H1 (cell line): ENCODE data around the gene KCNJ5. TPM values are rescaled to one million over a fixed set of nuclear protein-coding genes. Genes with fewer than 3 reads are reported as not detected.

ENCODE experiments used
- CTCF ChIA-PET: fragments of 300-600 bp; sonication (Branson Sonifier 250); formaldehyde crosslinking; loops from one replicate; lab custom pipeline; 2021; ENCODE audit not compliant: partially characterized antibody; lab: Charles Lee
- POLR2A ChIA-PET: fragments of 300-600 bp; sonication (Branson Sonifier 250); formaldehyde crosslinking; loops from one replicate; lab custom pipeline; 2021; ENCODE audit warnings: inconsistent platforms; ENCODE audit not compliant: partially characterized antibody; lab: Charles Lee
- DNase-seq, 2 experiments: peaks; one replicate each; pipeline versions ENCODE4 v3.0.0 to v3.0.0-alpha.2; 2010 to 2022; ENCODE audit warnings: low spot score in 2 of 2, low read depth in 1 of 2, mixed read lengths in 1 of 2
- FAIRE-seq: peaks from 2 replicates; lab custom pipeline; 2011; peaks lifted over from hg19 to GRCh38; lab: Jason Lieb, UNC
- H2AFZ ChIP-seq: 2 replicates; pipeline ENCODE4 v1.8.1; 2012; ENCODE audit warnings: low read length, inconsistent platforms
- H2AK5ac ChIP-seq: 2 replicates; pipeline ENCODE4 v1.6.1; 2013; ENCODE audit warnings: low read depth, low read length
- H2BK120ac ChIP-seq: replicated peaks from 2 replicates; pipeline ENCODE3; 2013; ENCODE audit warnings: low read depth, low read length, inconsistent platforms
- H2BK12ac ChIP-seq: 2 replicates; pipeline ENCODE4 v1.6.1; 2013; ENCODE audit warnings: low read depth, low read length
- H2BK15ac ChIP-seq: 2 replicates; pipeline ENCODE4 v1.6.1; 2013; ENCODE audit warnings: low read length
- H2BK20ac ChIP-seq: 2 replicates; pipeline ENCODE4 v1.6.1; 2013; ENCODE audit warnings: low read length
- H2BK5ac ChIP-seq: 2 replicates; pipeline ENCODE4 v1.6.1; 2013; ENCODE audit warnings: low read depth, low read length
- H3K14ac ChIP-seq: 2 replicates; pipeline ENCODE4 v1.6.1; 2013; ENCODE audit warnings: inconsistent platforms; ENCODE audit not compliant: insufficient read length
- H3K18ac ChIP-seq: 2 replicates; pipeline ENCODE4 v1.6.1; 2013; ENCODE audit warnings: low read length; ENCODE audit errors: extremely low read depth
- H3K23ac ChIP-seq: 2 replicates; pipeline ENCODE4 v1.6.1; 2013; ENCODE audit warnings: inconsistent platforms; ENCODE audit not compliant: insufficient read length
- H3K23me2 ChIP-seq: 2 replicates; pipeline ENCODE4 v1.6.1; 2013; ENCODE audit warnings: low read depth, low read length
- H3K27ac ChIP-seq: 2 replicates; pipeline ENCODE4 v1.6.1; 2011; ENCODE audit warnings: low read depth, low read length, inconsistent platforms
- H3K27me3 ChIP-seq, 4 experiments: replicated peaks in 1 of 4; 1 replicate in 1 of 4; 2 replicates in 3 of 4; pipeline versions ENCODE4 v1.6.1 to v1.8.1; 2011 to 2013; ENCODE audit warnings: low read length in 3 of 4, mild to moderate bottlenecking in 3 of 4, inconsistent platforms in 2 of 4, mixed read lengths in 2 of 4, moderate library complexity in 1 of 4; ENCODE audit not compliant: control insufficient read depth in 3 of 4, insufficient read depth in 3 of 4; ENCODE audit errors: extremely low read depth in 1 of 4
- H3K36me3 ChIP-seq, 4 experiments: 2 replicates each; pipeline versions ENCODE4 v1.6.1 to v1.8.1; 2011 to 2013; ENCODE audit warnings: mild to moderate bottlenecking in 4 of 4, low read length in 3 of 4, moderate library complexity in 2 of 4, control low read depth in 1 of 4, inconsistent platforms in 1 of 4; ENCODE audit not compliant: insufficient read depth in 4 of 4, control insufficient read depth in 2 of 4
- H3K4ac ChIP-seq: replicated peaks from 2 replicates; pipeline ENCODE3; 2013; ENCODE audit warnings: low read length, low read depth, mixed read lengths, inconsistent platforms; ENCODE audit not compliant: insufficient read length
- H3K4me1 ChIP-seq, 4 experiments: replicated peaks in 1 of 4; 1 replicate in 1 of 4; 2 replicates in 3 of 4; pipeline versions ENCODE4 v1.6.1 to v1.8.1; 2011 to 2013; ENCODE audit warnings: low read length in 3 of 4, inconsistent platforms in 2 of 4, mixed read lengths in 1 of 4; ENCODE audit not compliant: insufficient read depth in 4 of 4, control insufficient read depth in 3 of 4
- H3K4me2 ChIP-seq, 2 experiments: 2 replicates each; pipeline versions ENCODE4 v1.6.1 to v1.8.1; 2011 to 2013; ENCODE audit warnings: low read depth in 2 of 2, low read length in 2 of 2, control low read depth in 1 of 2, inconsistent platforms in 1 of 2, mild to moderate bottlenecking in 1 of 2; ENCODE audit not compliant: insufficient read depth in 1 of 2
- H3K4me3 ChIP-seq, 4 experiments: fragments of 200-600, 300-600 bp in 1 of 4; sonication (generic), shearing (Covaris generic), sonication (Bioruptor Twin) in 1 of 4; 2 replicates each; pipeline versions ENCODE4 v1.5.1 to v1.8.1; 2011 to 2016; ENCODE audit warnings: low read length in 4 of 4, low read depth in 3 of 4, control low read depth in 2 of 4, inconsistent platforms in 2 of 4, mild to moderate bottlenecking in 2 of 4, mixed read lengths in 1 of 4, moderate library complexity in 1 of 4; ENCODE audit not compliant: insufficient read depth in 2 of 4; ENCODE audit errors: extremely low read depth in 1 of 4
- H3K56ac ChIP-seq: replicated peaks from 2 replicates; pipeline ENCODE3; 2013; ENCODE audit warnings: low read depth, mild to moderate bottlenecking, mixed read lengths, low read length, inconsistent platforms; ENCODE audit not compliant: insufficient read length
- H3K79me1 ChIP-seq: 2 replicates; pipeline ENCODE4 v1.6.1; 2013; ENCODE audit warnings: low read depth, low read length, control low read depth
- H3K79me2 ChIP-seq, 2 experiments: 2 replicates each; pipeline versions ENCODE4 v1.6.1 to v1.8.1; 2012 to 2013; ENCODE audit warnings: low read length in 2 of 2, mild to moderate bottlenecking in 2 of 2, inconsistent platforms in 1 of 2; ENCODE audit not compliant: insufficient read depth in 2 of 2, control insufficient read depth in 1 of 2
- H3K9ac ChIP-seq, 4 experiments: replicated peaks in 1 of 4; 1 replicate in 1 of 4; 2 replicates in 3 of 4; pipeline versions ENCODE4 v1.6.1 to v1.8.1; 2011 to 2013; ENCODE audit warnings: low read depth in 3 of 4, low read length in 3 of 4, control low read depth in 2 of 4, mild to moderate bottlenecking in 2 of 4, moderate library complexity in 2 of 4, inconsistent platforms in 1 of 4; ENCODE audit errors: extremely low read depth in 1 of 4
- H3K9me3 ChIP-seq, 2 experiments: 2 replicates each; pipeline versions ENCODE4 v1.6.1 to v1.8.1; 2012 to 2013; ENCODE audit warnings: mild to moderate bottlenecking in 2 of 2, moderate library complexity in 2 of 2, control low read depth in 1 of 2, inconsistent platforms in 1 of 2, low read depth in 1 of 2, low read length in 1 of 2, mixed read lengths in 1 of 2; ENCODE audit not compliant: insufficient read depth in 2 of 2
- H4K20me1 ChIP-seq, 2 experiments: replicated peaks in 1 of 2; 2 replicates each; pipeline versions ENCODE3 to v1.8.1; 2011 to 2013; ENCODE audit warnings: inconsistent platforms in 2 of 2, low read length in 2 of 2, mild to moderate bottlenecking in 1 of 2; ENCODE audit not compliant: insufficient read depth in 2 of 2, control insufficient read depth in 1 of 2
- H4K5ac ChIP-seq: 2 replicates; pipeline ENCODE4 v1.6.1; 2013; ENCODE audit warnings: low read length, low read depth, mixed read lengths, inconsistent platforms; ENCODE audit not compliant: insufficient read length
- H4K8ac ChIP-seq: 2 replicates; pipeline ENCODE4 v1.8.0; 2013; ENCODE audit warnings: mild to moderate bottlenecking, moderate library complexity, low read length, inconsistent platforms; ENCODE audit not compliant: insufficient read depth; ENCODE audit errors: extremely low read depth
- H4K91ac ChIP-seq: replicated peaks from 2 replicates; pipeline ENCODE3; 2013; ENCODE audit warnings: low read length, mixed read lengths, inconsistent platforms; ENCODE audit not compliant: insufficient read length
- KDM4A ChIP-seq: IDR thresholded peaks from one replicate; pipeline ENCODE4 v1.7.1; 2012; ENCODE audit warnings: low read depth, mild to moderate bottlenecking, moderate library complexity, low read length, inconsistent platforms; ENCODE audit not compliant: severe bottlenecking
- RAD21 ChIP-seq, 2 experiments: IDR thresholded peaks in 1 of 2; conservative IDR thresholded peaks in 1 of 2; 2 replicates each; pipeline ENCODE4 v1.6.1; 2011; ENCODE audit warnings: low read depth in 2 of 2, low read length in 2 of 2, improper control_type of control experiment in 1 of 2, inconsistent platforms in 1 of 2, mild to moderate bottlenecking in 1 of 2, moderate library complexity in 1 of 2
- SIX5 ChIP-seq: IDR thresholded peaks from 2 replicates; pipeline ENCODE4 v1.6.1; 2011; ENCODE audit warnings: mild to moderate bottlenecking, low read depth, low read length
- WGBS, 2 experiments: shearing (Covaris generic) in 1 of 2; methylation state at CpG; one replicate each; pipeline versions ENCODE4 v1.1.6 to v1.1.7; 2013 to 2015; ENCODE audit warnings: low lambda C conversion rate in 2 of 2, mixed read lengths in 2 of 2, inconsistent platforms in 1 of 2, low coverage in 1 of 2, missing lambda C conversion rate in 1 of 2; ENCODE audit not compliant: insufficient replicate concordance in 2 of 2, insufficient coverage in 1 of 2, insufficient read length in 1 of 2; ENCODE audit errors: extremely low coverage in 1 of 2, missing lambda C conversion rate in 1 of 2; 5-methylcytosine and 5-hydroxymethylcytosine counted together
- polyA plus RNA-seq, 7 experiments: library from polyadenylated mRNA; depleted of rRNA in 3 of 7; stranded (reverse) in 5 of 7; unstranded in 2 of 7; fragments of >200 nt in 5 of 7; fragments of 200-250 nt in 2 of 7; gene quantifications; 1 replicate in 5 of 7; 2 replicates in 1 of 7; 4 replicates in 1 of 7; pipeline versions ENCODE4 v1.2.1 to v1.2.3, GENCODE V29; 2011 to 2013; ENCODE audit warnings: missing spikeins in 2 of 7, mixed read lengths in 2 of 7
- total RNA-seq: library from RNA; stranded (reverse); fragmentation: NEBNext Ultra II Directional; extraction: Animal tissue kit (Norgen Biotek cat#: 25700); gene quantifications from 2 replicates; pipeline ENCODE4 v1.2.1, GENCODE V29; 2021
- TF ChIP-seq, protein P1 (sequence below), 3 experiments: IDR thresholded peaks; 1 replicate in 2 of 3; 2 replicates in 1 of 3; pipeline versions ENCODE4 v1.5.1 to v1.6.1; 2011; ENCODE audit warnings: low read length in 3 of 3, mild to moderate bottlenecking in 3 of 3, inconsistent platforms in 2 of 3, low read depth in 1 of 3, moderate library complexity in 1 of 3; ENCODE audit not compliant: insufficient read depth in 1 of 3; ENCODE audit errors: control extremely low read depth in 1 of 3

The KCNJ5 gene
- total and polyA plus RNA-seq, 2 of the 8 experiments (the other 6 are each of a cell fraction or from before 2014, with no cell fraction given): 0.05 TPM; not detected in 1

DNA sequence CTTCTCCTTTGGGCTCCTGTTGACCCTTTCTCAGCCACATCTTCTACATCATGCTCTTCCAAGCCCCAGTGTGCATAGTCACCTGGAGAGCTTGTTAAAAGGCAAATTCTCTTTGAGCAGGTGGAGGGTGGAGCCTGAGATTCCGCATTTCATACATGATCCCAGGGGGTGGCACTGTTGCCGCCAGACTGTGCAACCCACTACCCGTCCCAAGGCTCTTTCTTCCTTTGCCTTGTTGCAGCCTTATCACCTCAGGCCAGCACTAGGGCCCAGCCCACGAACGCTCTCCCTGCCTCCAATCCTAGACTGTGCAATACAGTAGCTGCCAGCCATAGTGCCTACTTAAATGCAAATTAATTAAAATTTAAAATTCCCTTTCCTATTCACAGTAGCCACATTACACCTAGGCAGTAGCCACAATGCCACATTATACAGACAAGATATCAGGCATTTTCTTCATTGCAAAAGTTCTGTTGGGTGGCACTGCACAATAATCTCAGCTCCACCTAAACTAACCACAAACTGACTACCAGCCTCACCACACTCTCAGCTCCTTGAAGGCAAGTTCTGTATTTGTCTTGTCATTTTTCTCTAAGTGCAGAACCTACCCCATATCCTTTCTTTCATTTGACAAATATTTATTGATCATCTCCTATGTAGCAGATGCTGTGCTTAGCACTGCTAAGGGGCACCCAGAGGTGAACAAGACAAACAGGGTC is 4.6 kb upstream of the KCNJ5 start:
- H3K9me3 ChIP-seq: no peaks in the 10 kb centered on the region
- 58% methylated on average over 5 of the region's 5 CpGs; no CpG with 5 or more reads in 1 of the 2 experiments for WGBS, 2 experiments
- no peak overlapping the region for H3K4me3 ChIP-seq
- H3K27ac ChIP-seq: no peak overlapping the region
- peaks cover 31 to 62% (median 52%) of the 10 kb centered on the region in 4 experiments for H3K27me3 ChIP-seq
- peaks cover 0 to 3% of the 10 kb centered on the region in 2 experiments for H4K20me1 ChIP-seq
- no peaks in the 10 kb centered on the region for H3K36me3 ChIP-seq
- H2BK5ac ChIP-seq: no peak overlapping the region
- H3K56ac ChIP-seq: no peak overlapping the region
- ChIA-PET POLR2A (interaction anchor here (1.3 kb wide), 1 partner anchor 70 kb away, joined by 4 read pairs; no protein-coding TSS in a partner anchor), CTCF (interaction anchor here (0.8 to 13.1 kb wide), 17 partner anchors 13 to 118 kb away, joined by 3 to 473 read pairs (median 6); partner anchors contain the start of gene TP53AIP1)
- H2BK20ac ChIP-seq: no peak overlapping the region
- TF ChIP-seq RAD21 (IDR thresholded peaks at IDR 0.05 in 1 of 2, conservative IDR thresholded peaks at IDR 0.05 in 1 of 2; ENCODE audit: low read depth in 2 of 2, low read length in 2 of 2) (peak; percentile 26 to 39), SIX5 (no peak), KDM4A (no peak)
- TF ChIP-seq, protein P1, sequence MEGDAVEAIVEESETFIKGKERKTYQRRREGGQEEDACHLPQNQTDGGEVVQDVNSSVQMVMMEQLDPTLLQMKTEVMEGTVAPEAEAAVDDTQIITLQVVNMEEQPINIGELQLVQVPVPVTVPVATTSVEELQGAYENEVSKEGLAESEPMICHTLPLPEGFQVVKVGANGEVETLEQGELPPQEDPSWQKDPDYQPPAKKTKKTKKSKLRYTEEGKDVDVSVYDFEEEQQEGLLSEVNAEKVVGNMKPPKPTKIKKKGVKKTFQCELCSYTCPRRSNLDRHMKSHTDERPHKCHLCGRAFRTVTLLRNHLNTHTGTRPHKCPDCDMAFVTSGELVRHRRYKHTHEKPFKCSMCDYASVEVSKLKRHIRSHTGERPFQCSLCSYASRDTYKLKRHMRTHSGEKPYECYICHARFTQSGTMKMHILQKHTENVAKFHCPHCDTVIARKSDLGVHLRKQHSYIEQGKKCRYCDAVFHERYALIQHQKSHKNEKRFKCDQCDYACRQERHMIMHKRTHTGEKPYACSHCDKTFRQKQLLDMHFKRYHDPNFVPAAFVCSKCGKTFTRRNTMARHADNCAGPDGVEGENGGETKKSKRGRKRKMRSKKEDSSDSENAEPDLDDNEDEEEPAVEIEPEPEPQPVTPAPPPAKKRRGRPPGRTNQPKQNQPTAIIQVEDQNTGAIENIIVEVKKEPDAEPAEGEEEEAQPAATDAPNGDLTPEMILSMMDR (IDR thresholded peaks at IDR 0.05; ENCODE audit: control extremely low read depth in 1 of 3, insufficient read depth in 1 of 3, low read depth in 1 of 3, low read length in 3 of 3): peak; percentile 26 to 38 (median 38); a peak in 3 of 4 replicates
- no peak overlapping the region for H3K23ac ChIP-seq
- FAIRE-seq (no peak), DNase-seq (no peak)
- H3K4me2 ChIP-seq: no peak overlapping the region
- H2BK15ac ChIP-seq: no peak overlapping the region
- H2AK5ac ChIP-seq: no peak overlapping the region
- peaks cover 7% of the 10 kb centered on the region for H3K23me2 ChIP-seq
- H4K8ac ChIP-seq: no peak overlapping the region
- no peak overlapping the region for H3K9ac ChIP-seq
- no peak overlapping the region for H3K18ac ChIP-seq
- H3K4ac ChIP-seq: no peak overlapping the region
- no peak overlapping the region for H2BK120ac ChIP-seq
- no peaks in the 10 kb centered on the region for H3K79me1 ChIP-seq
- H3K14ac ChIP-seq: no peak overlapping the region
- no peak overlapping the region for H2AFZ ChIP-seq
- no peak overlapping the region for H4K91ac ChIP-seq
- H4K5ac ChIP-seq: no peak overlapping the region
- H3K4me1 ChIP-seq: peaks cover 2 to 11% (median 6%) of the 10 kb centered on the region in 4 experiments; a peak in 6 of 7 replicates
- H2BK12ac ChIP-seq: no peak overlapping the region
- H3K79me2 ChIP-seq: no peaks in the 10 kb centered on the region
